Type B pancreatic cell (in vitro differentiated cells): ENCODE results near the gene ATAT1. TPM values are rescaled to one million over a fixed set of nuclear protein-coding genes. Genes with fewer than 3 reads are reported as not detected.
A peak's percentile ranks its signal among the peaks of the same experiment; 100 is the strongest.

Experiments used
- DNase-seq: peaks from one replicate; pipeline ENCODE4 v3.0.0; 2021; ENCODE audit warnings: mixed read lengths; ENCODE audit not compliant: unreplicated experiment; ENCODE audit errors: extremely low spot score
- H3K27ac Mint-ChIP-seq: 2 replicates; pipeline ENCODE4 v1.8.0; 2021; ENCODE audit warnings: mild to moderate bottlenecking, mixed read lengths
- H3K27me3 Mint-ChIP-seq: 2 replicates; pipeline ENCODE4 v1.8.0; 2021; ENCODE audit warnings: mixed read lengths
- H3K36me3 Mint-ChIP-seq: 2 replicates; pipeline ENCODE4 v1.8.0; 2021; ENCODE audit warnings: mixed read lengths
- H3K4me1 Mint-ChIP-seq: one replicate; pipeline ENCODE4 v1.8.0; 2021; ENCODE audit warnings: mixed read lengths; ENCODE audit not compliant: unreplicated experiment
- H3K4me3 Mint-ChIP-seq: 2 replicates; pipeline ENCODE4 v1.8.0; 2021; ENCODE audit warnings: mild to moderate bottlenecking, mixed read lengths
- H3K9me3 Mint-ChIP-seq: 2 replicates; pipeline ENCODE4 v1.8.0; 2021; ENCODE audit warnings: mixed read lengths
- CTCF ChIP-seq: fragments of 200-600 bp; sonication (generic); conservative IDR thresholded peaks from 2 replicates; pipeline ENCODE4 v1.5.0; 2021; ENCODE audit warnings: antibody characterized with exemption, mild to moderate bottlenecking
- long read RNA-seq: library from polyadenylated mRNA; unstranded; transcript quantifications from one replicate; pipeline ENCODE4 v2.0.0, GENCODE V29; 2020
- total RNA-seq: library from RNA; stranded (reverse); gene quantifications from 2 replicates; pipeline ENCODE4 v1.2.1, GENCODE V29; 2021; ENCODE audit warnings: low replicate concordance

Gene ATAT1
- 23.1 and 47.0 TPM in 2 replicates for total RNA-seq
- long read RNA-seq, partial matches to known transcripts, result 0 of 7 reads
- long read RNA-seq, other reads (novel, unspliced or antisense), result 4 of 7 reads

DNA sequence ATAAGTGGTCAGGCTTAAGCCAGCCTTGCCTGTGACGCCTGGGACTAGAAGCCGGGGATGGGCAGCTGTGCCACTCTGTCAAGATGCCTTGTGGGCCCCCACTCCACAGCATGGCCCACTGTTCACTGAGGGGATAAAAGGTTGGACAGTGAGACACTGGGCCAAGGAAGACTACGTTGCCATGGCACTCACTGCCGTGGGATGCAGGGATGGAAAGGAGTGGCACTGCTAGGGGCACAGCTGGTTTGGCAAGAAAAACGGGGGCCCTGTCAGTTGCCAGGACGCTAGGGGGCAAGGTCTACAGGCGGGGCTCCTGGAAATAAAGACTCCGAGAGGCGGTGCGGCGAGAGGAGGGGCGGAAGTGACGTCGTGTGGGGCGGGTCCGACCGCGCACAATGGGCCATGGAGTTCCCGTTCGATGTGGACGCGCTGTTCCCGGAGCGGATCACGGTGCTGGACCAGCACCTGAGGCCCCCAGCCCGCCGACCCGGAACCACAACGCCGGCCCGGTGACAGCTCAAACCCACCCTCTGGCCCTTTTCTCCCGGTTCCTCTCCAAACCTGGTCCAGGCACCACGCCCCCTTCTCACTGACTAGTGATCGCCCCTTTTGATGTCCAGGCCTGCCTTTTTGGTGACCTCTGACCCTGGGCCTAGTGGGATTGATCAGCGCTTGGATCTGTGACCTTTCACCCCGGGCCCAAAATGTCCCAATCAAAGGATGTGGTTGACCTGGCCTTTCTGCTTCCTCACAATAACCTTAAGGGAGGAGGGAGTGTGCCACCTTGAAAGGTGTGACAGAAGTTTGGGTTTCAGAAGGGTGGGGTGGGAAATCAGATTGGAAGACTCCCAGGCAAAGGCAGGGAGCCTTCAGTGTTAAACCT lies at the start of gene ATAT1:
TSS of gene ATAT1 (plus strand) at position 391 of the 883 bp plus-strand sequence.
- Mint-ChIP-seq H3K9me3 (no peaks in the 10 kb centered on the region), H3K27me3 (no peaks in the 10 kb centered on the region), H3K27ac (peak within 1 kb of the TSS; percentile 95), H3K4me3 (peak within 1 kb of the TSS; percentile 94), H3K4me1 (peaks cover 20% of the 10 kb centered on the region), H3K36me3 (peaks cover 32% of the 10 kb centered on the region)
- TF ChIP-seq CTCF, result peak; percentile 62
- peak; percentile 84 for DNase-seq

- no peak for TF ChIP-seq CTCF
- Mint-ChIP-seq H3K27me3 (no peaks in the 10 kb centered on the region), H3K9me3 (no peaks in the 10 kb centered on the region), H3K27ac (no peak overlapping the region), H3K4me3 (no peak overlapping the region), H3K36me3 (peaks cover 26% of the 10 kb centered on the region), H3K4me1 (peaks cover 8% of the 10 kb centered on the region)
- no peak for DNase-seq
Observed at GRCh38 chr6:30578051-30578450, 48.6 kb upstream of the ATAT1 start.

DNA sequence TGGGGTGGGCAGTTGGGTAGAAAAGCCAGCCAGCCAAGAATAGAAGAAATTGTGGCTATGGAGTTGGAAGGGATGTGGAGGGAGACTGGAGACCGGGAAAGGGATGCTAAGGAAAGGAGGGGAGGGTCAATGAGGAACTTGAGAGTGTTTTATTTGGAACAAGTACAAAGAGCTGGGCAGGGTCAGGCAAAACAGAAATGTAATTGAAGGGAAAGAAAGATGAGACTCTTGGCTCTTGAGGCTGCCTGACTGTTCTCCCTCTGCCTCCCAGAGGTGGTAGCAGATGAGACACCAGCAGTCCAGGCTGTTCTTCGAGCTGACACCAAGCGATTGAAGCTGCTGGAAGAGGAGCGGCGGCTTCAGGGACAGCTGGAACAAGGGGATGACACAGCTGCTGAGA lies 42.8 kb upstream of the ATAT1 start:
- TF ChIP-seq CTCF, result no peak
- no peak for DNase-seq
- Mint-ChIP-seq H3K4me3 (no peak overlapping the region), H3K36me3 (peaks cover 32% of the 10 kb centered on the region), H3K27me3 (no peaks in the 10 kb centered on the region), H3K4me1 (no peaks in the 10 kb centered on the region), H3K27ac (no peak overlapping the region), H3K9me3 (no peaks in the 10 kb centered on the region)

DNA sequence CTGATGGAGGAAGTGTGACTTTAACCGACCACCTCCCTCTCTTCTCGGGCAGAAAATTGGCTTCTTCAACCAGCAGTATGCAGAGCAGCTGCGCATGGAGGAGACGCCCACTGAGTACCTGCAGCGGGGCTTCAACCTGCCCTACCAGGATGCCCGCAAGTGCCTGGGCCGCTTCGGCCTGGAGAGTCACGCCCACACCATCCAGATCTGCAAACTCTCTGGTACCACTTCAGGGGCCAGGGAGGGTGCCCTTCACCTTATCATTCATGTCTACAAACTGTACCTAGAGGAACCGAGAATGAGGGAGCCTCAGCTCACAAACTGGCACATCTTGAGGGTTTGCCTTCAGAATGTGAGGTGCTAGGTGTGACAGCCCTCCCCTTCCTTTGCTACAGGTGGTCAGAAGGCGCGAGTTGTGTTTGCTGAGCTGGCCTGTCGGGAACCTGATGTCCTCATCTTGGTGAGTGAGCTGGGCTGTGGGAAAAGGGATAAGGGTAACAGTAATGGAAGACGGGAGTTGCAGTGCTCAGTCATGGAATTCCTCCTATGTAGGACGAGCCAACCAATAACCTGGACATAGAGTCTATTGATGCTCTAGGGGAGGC lies 36.8 kb upstream of the ATAT1 start:
- H3K4me1 Mint-ChIP-seq, result peaks cover 14% of the 10 kb centered on the region
- H3K4me3 Mint-ChIP-seq, result no peak overlapping the region
- no peak for TF ChIP-seq CTCF
- no peak for DNase-seq
- H3K9me3 Mint-ChIP-seq, result no peaks in the 10 kb centered on the region
- peaks cover 44% of the 10 kb centered on the region for H3K36me3 Mint-ChIP-seq
- no peaks in the 10 kb centered on the region for H3K27me3 Mint-ChIP-seq
- peak overlapping the region; percentile 93 for H3K27ac Mint-ChIP-seq

GRCh38 chr6:30590509-30590908 lies 36.2 kb upstream of the ATAT1 start:
- no peak for TF ChIP-seq CTCF
- no peak for DNase-seq
- H3K4me3 Mint-ChIP-seq, result peak overlapping the region; percentile 57
- H3K36me3 Mint-ChIP-seq, result peaks cover 40% of the 10 kb centered on the region
- peak overlapping the region; percentile 93 for H3K27ac Mint-ChIP-seq
- no peaks in the 10 kb centered on the region for H3K9me3 Mint-ChIP-seq
- H3K27me3 Mint-ChIP-seq, result no peaks in the 10 kb centered on the region
- peaks cover 14% of the 10 kb centered on the region for H3K4me1 Mint-ChIP-seq
